HG03095 (cell line): ENCODE data around the gene BCL2L12.

Experiments used
- ATAC-seq: cut with Tn5 transposase; IDR thresholded peaks from one replicate; pipeline ENCODE4 v1.9.1; 2021; ENCODE audit warnings: moderate library complexity; ENCODE audit not compliant: unreplicated experiment

The BCL2L12 gene

GRCh38 chr19:49684251-49684982 lies 18.7 kb downstream of the BCL2L12 start:
- no peak for ATAC-seq

GRCh38 chr19:49684983-49685553 lies 19.3 kb downstream of the BCL2L12 start:
- ATAC-seq, result no peak

GRCh38 chr19:49685845-49686332 lies 20.2 kb downstream of the BCL2L12 start:
- ATAC-seq, result no peak

- no peak for ATAC-seq
Measured at GRCh38 chr19:49686503-49687088, 20.9 kb downstream of the BCL2L12 start.

- no peak for ATAC-seq
Measured at GRCh38 chr19:49687150-49687549, 21.4 kb downstream of the BCL2L12 start.

- ATAC-seq, result no peak
Measured at GRCh38 chr19:49687566-49688316, 22.0 kb downstream of the BCL2L12 start.

- ATAC-seq, result no peak
Measured at GRCh38 chr19:49688531-49689132, 22.9 kb downstream of the BCL2L12 start.

- no peak for ATAC-seq
Measured at GRCh38 chr19:49689133-49690078, 23.7 kb downstream of the BCL2L12 start, which contains the start of gene ADM5. TSS of gene ADM5 (plus strand) at chr19:49689594. CDS start at chr19:49689838, 244 bp downstream.

- ATAC-seq, result no peak
Measured at GRCh38 chr19:49690079-49690655, 24.4 kb downstream of the BCL2L12 start.

- ATAC-seq, result no peak
Measured at GRCh38 chr19:49690656-49691242, 25.0 kb downstream of the BCL2L12 start, which contains the start of gene CPT1C. TSS of gene CPT1C (plus strand) at chr19:49691116. CDS start at chr19:49692253, 1,137 bp downstream.

- ATAC-seq, result no peak
Measured at GRCh38 chr19:49691243-49692146, 25.8 kb downstream of the BCL2L12 start.

- no peak for ATAC-seq
Measured at GRCh38 chr19:49692147-49692506, 26.4 kb downstream of the BCL2L12 start.

- ATAC-seq, result no peak
Measured at GRCh38 chr19:49696115-49696514, 30.4 kb downstream of the BCL2L12 start.

GRCh38 chr19:49696865-49697264 lies 31.1 kb downstream of the BCL2L12 start:
- ATAC-seq, result no peak

GRCh38 chr19:49699364-49699763 lies 33.6 kb downstream of the BCL2L12 start:
- no peak for ATAC-seq

GRCh38 chr19:49700563-49700962 lies 34.8 kb downstream of the BCL2L12 start:
- no peak for ATAC-seq

- no peak for ATAC-seq
Measured at GRCh38 chr19:49701271-49701786, 35.6 kb downstream of the BCL2L12 start.
